OCI-LY7 (cell line): ENCODE measurements around the gene OGA. TPM values are rescaled to one million over a fixed set of nuclear protein-coding genes. Genes with fewer than 3 reads are reported as not detected.

ENCODE experiments used
- BruUV-seq: library from RNA; stranded (reverse); fragments of 400-500 nt; replicated peaks from 2 replicates; lab custom pipeline; 2021; lab: Mats Ljungman, UMichigan
- CTCF ChIA-PET: fragments of 300-600 bp; sonication (Branson Sonifier 250); formaldehyde crosslinking; loops from one replicate; lab custom pipeline; 2022; ENCODE audit warnings: antibody characterized with exemption; ENCODE audit not compliant: unreplicated experiment; lab: Charles Lee
- POLR2A ChIA-PET: fragments of 300-600 bp; sonication (Branson Sonifier 250); formaldehyde crosslinking; loops from one replicate; lab custom pipeline; 2022; ENCODE audit warnings: antibody characterized with exemption; lab: Charles Lee
- DNase-seq: peaks from one replicate; pipeline ENCODE4 v3.0.0-alpha.2; 2015; ENCODE audit warnings: low spot score
- H2AFZ ChIP-seq: fragments of 200-600 bp; sonication (generic), shearing (Covaris generic); 2 replicates; pipeline ENCODE4 v1.6.1; 2014; ENCODE audit warnings: mild to moderate bottlenecking, antibody characterized with exemption, low read length, moderate library complexity
- H3K27ac ChIP-seq: fragments of 200-600 bp; sonication (generic); 2 replicates; pipeline ENCODE4 v1.5.1; 2014; ENCODE audit warnings: mixed run types, low read depth, mild to moderate bottlenecking, moderate library complexity, low read length, inconsistent platforms; ENCODE audit not compliant: poor library complexity, severe bottlenecking
- H3K36me3 ChIP-seq: fragments of 200-600 bp; sonication (generic); 2 replicates; pipeline ENCODE4 v1.6.1; 2014; ENCODE audit warnings: mild to moderate bottlenecking, antibody characterized with exemption, low read length, moderate library complexity, mixed read lengths; ENCODE audit not compliant: insufficient read depth
- H3K4me1 ChIP-seq: fragments of 200-600 bp; sonication (generic); 2 replicates; pipeline ENCODE4 v1.5.1; 2014; ENCODE audit warnings: mild to moderate bottlenecking, low read length; ENCODE audit not compliant: insufficient read depth, poor library complexity, severe bottlenecking
- H3K4me2 ChIP-seq: fragments of 200-600 bp; sonication (generic); 2 replicates; pipeline ENCODE4 v1.6.1; 2014; ENCODE audit warnings: mild to moderate bottlenecking, low read length
- H3K4me3 ChIP-seq: fragments of 200-600 bp; sonication (generic); 2 replicates; pipeline ENCODE4 v1.5.1; 2014; ENCODE audit warnings: mild to moderate bottlenecking, low read depth, low read length; ENCODE audit not compliant: poor library complexity, severe bottlenecking
- H3K79me2 ChIP-seq: fragments of 200-600 bp; sonication (generic); 2 replicates; pipeline ENCODE4 v1.6.1; 2016; ENCODE audit warnings: low read depth, mild to moderate bottlenecking, low read length, moderate library complexity, mixed read lengths; ENCODE audit not compliant: insufficient read depth
- H3K9me2 ChIP-seq: fragments of 200-600 bp; sonication (generic); 2 replicates; pipeline ENCODE4 v1.6.1; 2016; ENCODE audit warnings: mild to moderate bottlenecking, low read length, mixed read lengths; ENCODE audit not compliant: insufficient read depth
- H3K9me3 ChIP-seq: fragments of 200-600 bp; sonication (generic); 2 replicates; pipeline ENCODE4 v1.6.1; 2014; ENCODE audit warnings: mild to moderate bottlenecking, mixed run types, low read length, mixed read lengths
- H4K20me1 ChIP-seq: fragments of 200-600 bp; sonication (generic); 2 replicates; pipeline ENCODE4 v1.6.1; 2014; ENCODE audit warnings: mild to moderate bottlenecking, antibody characterized with exemption, low read length, moderate library complexity, mixed read lengths; ENCODE audit not compliant: insufficient read depth
- EZH2phosphoT487 ChIP-seq: fragments of 200-600 bp; sonication (generic); IDR thresholded peaks from 2 replicates; pipeline ENCODE4 v1.6.1; 2018; ENCODE audit warnings: low read depth, borderline replicate concordance, mild to moderate bottlenecking, mixed run types, antibody characterized with exemption, low read length, moderate library complexity, mixed read lengths
- intact Hi-C: fragments of 100-400 bp; cut with micrococcal nuclease; formaldehyde crosslinking; loops from one replicate; pipeline ENCODE4 v1.10.0; 2022; ENCODE audit not compliant: unreplicated experiment
- total RNA-seq, 2 experiments: library from RNA; depleted of rRNA in 1 of 2; stranded (reverse); fragments of >200 nt in 1 of 2; shearing (Covaris generic) in 1 of 2; gene quantifications; 2 replicates each; pipeline ENCODE4 v1.2.3, GENCODE V29; 2014 to 2022
- TF ChIP-seq, protein P1 (sequence below): fragments of 200-600 bp; sonication (generic); conservative IDR thresholded peaks from 2 replicates; pipeline ENCODE4 v1.5.1; 2014; ENCODE audit warnings: mild to moderate bottlenecking, antibody characterized with exemption, low read length, moderate library complexity, mixed read lengths

OGA gene
- total RNA-seq, 2 experiments from 2014 or later = 65.5 to 109 TPM

DNA sequence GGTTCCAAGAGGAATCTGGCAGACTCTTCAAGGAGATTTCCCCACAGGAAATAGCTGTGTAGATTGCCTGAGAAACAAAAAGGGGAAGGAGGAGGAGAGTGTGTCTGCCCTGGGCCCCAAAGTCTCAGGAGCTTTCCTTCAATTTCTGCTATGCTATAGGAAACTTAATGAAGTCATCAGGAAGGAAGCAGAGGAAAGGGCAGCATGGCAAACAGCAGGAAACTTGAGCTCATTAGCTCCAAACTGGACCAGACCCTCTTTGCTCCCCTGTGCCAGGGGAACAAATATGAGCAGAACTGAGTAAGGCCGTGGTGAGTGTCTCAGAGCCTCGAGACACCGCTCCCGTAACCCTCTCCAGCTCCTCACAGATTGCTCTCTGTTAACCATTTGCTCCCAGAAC lies 30.2 kb upstream of the OGA start:
- intact Hi-C loops = no loop called here
- CTCF ChIA-PET = interaction anchor here (0.9 kb wide), 1 partner anchor 165 kb away, joined by 3 read pairs; no protein-coding TSS in a partner anchor

DNA sequence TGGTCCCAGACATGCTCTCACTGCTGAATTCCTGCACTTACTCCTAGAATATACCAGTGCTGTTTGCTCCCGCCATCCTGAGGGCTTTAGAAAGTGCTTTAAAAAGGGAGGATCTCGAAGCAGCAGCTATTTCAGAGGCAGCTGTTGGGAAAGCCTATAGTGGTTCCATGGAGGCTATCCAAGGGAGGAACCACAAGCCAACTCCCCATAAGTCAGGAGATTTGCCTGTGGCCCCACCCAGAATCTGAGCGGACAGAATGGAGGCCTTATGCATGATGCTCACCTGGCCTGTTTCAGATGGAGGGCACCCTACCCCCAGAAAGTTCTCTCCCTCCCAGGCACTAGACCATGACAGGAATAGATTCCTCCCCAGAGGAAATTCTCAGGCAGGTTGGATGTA lies 27.6 kb upstream of the OGA start:
- no peaks in the 10 kb centered on the region for H3K9me2 ChIP-seq
- H2AFZ ChIP-seq = no peak overlapping the region
- ChIA-PET CTCF (no interaction called here), POLR2A (no interaction called here)
- H3K4me1 ChIP-seq = peaks cover 4% of the 10 kb centered on the region
- TF ChIP-seq, protein P1, sequence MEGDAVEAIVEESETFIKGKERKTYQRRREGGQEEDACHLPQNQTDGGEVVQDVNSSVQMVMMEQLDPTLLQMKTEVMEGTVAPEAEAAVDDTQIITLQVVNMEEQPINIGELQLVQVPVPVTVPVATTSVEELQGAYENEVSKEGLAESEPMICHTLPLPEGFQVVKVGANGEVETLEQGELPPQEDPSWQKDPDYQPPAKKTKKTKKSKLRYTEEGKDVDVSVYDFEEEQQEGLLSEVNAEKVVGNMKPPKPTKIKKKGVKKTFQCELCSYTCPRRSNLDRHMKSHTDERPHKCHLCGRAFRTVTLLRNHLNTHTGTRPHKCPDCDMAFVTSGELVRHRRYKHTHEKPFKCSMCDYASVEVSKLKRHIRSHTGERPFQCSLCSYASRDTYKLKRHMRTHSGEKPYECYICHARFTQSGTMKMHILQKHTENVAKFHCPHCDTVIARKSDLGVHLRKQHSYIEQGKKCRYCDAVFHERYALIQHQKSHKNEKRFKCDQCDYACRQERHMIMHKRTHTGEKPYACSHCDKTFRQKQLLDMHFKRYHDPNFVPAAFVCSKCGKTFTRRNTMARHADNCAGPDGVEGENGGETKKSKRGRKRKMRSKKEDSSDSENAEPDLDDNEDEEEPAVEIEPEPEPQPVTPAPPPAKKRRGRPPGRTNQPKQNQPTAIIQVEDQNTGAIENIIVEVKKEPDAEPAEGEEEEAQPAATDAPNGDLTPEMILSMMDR = no peak
- TF ChIP-seq EZH2phosphoT487 = no peak
- no peak overlapping the region for H3K4me3 ChIP-seq
- BruUV-seq = no TSS peak
- H3K4me2 ChIP-seq = no peak overlapping the region
- H3K9me3 ChIP-seq = no peaks in the 10 kb centered on the region
- no peaks in the 10 kb centered on the region for H4K20me1 ChIP-seq
- intact Hi-C loops = no loop called here
- no peaks in the 10 kb centered on the region for H3K79me2 ChIP-seq
- no peaks in the 10 kb centered on the region for H3K36me3 ChIP-seq
- no peak overlapping the region for H3K27ac ChIP-seq
- DNase-seq = no peak

More for the DNA sequence above, 30.2 kb upstream of the OGA start:
- Histone ChIP-seq H3K27ac (no peak overlapping the region), H3K4me2 (no peak overlapping the region), H3K4me1 (peaks cover 4% of the 10 kb centered on the region), H3K79me2 (no peaks in the 10 kb centered on the region), H2AFZ (no peak overlapping the region), H3K4me3 (no peak overlapping the region), H4K20me1 (no peaks in the 10 kb centered on the region), H3K9me2 (no peaks in the 10 kb centered on the region), H3K36me3 (no peaks in the 10 kb centered on the region), H3K9me3 (no peaks in the 10 kb centered on the region)
- TF ChIP-seq EZH2phosphoT487 = no peak
- TF ChIP-seq, protein P1 = no peak
- POLR2A ChIA-PET = interaction anchor here (0.6 kb wide), 1 partner anchor 160 kb away, joined by 5 read pairs; no protein-coding TSS in a partner anchor
- BruUV-seq = no TSS peak
- no peak for DNase-seq
